Activated CD4-positive, alpha-beta T cell treated with anti-CD3 and anti-CD28 coated beads, Interleukin-2, Interleukin-6, amounts not matched to agents 100 ng/mL and 50 ng/mL, durations not matched to agents 16 hours and 8 hours (primary cell): ENCODE data around the gene IGFN1.
"Not testable (repeated sequence)": the region's sequence is repeated elsewhere in the genome, so short reads cannot be mapped to it uniquely, and the experiment has no call there.

ENCODE experiments used
- DNase-seq: peaks from one replicate; pipeline ENCODE4 v3.0.0-alpha.2; 2020

IGFN1 gene

DNA sequence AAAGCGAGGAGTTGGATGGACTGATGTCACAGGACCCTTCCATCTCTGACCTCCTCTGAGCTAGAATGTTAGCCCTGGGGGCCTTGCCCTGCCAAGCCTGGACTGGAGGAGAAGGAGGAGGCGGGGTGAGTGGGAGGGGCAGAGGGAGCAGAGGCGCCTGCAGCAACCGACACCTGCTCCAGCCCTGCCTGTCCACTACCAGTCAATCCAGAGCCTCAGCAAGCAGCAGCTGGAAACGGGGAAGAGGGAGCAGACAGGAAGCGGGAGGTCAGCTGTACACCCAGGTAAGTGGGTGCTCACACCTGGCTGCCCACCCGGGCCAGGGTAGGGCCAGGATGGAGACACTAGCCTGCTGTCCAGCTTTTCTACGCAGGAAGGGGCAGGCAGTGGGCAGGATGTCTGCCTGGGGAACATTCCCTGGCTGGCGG is at the start of gene IGFN1:
Gene IGFN1 (plus strand): TSS at position 201 of the 428 bp plus-strand sequence. CDS start 2,470 bp downstream, outside the sequence.
- no peak for DNase-seq

DNA sequence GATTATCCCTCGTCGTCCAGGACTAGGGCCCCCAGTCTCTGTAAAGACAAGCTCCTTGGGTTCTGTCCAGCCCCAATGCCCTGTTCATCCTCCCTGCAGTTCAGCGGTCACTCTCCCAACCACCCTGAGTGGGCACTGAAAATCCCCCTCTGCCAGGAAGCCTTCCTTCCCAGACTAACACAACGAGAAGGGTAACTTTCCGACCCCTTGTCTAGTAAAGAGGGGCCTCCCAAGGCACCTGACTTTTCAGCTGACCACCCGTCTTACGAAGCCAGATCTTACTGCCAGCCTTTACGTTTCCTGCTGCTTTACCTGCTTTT is 49.7 kb upstream of the IGFN1 start:
- DNase-seq: no peak

DNA sequence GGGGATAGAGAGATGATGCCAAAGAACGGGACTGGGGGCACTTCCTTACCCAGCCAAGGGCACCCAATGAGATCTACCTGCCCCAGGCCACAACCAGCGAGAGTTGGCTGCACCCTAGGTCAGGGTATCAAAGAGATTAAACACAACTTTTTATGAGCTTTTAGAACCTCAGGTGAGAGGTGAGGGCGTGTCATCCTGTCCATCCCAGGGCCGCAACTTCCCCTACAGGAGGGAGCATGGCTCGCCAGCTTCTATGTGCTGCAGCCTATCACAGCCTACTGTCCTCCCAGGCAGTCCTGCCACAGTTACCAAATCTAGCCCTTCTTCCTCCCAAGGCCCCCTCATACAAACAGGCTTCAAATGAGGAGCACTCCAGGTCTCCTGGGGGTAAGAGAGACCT is 49.2 kb upstream of the IGFN1 start:
- no peak for DNase-seq

DNA sequence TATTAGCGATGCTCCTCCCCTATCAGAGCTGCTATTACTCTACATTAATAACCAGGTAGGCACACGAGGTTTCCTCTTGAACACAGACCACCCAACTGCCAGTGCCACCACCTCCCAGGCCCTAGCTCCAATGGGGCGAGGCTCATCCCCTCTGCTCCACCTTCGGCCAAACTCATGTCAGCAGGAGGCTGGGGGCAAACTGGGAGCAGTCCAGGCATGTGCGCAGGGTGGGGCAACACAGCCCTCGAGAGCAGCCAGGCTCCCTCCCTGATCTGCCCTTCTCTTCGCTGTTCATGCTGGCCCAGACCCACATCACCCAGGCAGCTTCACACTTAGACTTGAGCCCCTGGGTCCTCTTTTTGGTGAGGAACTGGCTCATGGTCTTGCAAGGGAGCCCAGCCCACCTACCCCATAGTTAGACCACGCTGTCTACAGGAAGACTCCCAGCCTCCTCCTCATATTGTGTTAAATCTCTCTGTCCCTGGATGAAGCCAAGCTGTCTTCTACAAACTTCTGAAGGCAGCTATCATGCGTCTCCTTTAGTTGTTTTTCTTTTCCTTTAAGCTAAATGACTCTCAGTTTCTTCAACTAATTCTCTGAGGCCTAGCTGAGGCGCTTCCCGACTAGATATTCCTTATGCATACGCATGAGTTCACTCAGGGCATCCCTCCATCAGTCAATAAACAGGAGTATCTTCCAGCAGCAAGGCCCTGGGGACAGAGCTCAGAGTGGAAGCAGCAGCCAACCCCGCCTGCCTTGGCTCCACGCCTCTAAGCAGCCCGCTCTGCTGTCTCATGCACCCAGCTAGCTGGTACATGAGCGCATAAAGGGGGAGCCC is 48.4 kb upstream of the IGFN1 start:
- no peak for DNase-seq

DNA sequence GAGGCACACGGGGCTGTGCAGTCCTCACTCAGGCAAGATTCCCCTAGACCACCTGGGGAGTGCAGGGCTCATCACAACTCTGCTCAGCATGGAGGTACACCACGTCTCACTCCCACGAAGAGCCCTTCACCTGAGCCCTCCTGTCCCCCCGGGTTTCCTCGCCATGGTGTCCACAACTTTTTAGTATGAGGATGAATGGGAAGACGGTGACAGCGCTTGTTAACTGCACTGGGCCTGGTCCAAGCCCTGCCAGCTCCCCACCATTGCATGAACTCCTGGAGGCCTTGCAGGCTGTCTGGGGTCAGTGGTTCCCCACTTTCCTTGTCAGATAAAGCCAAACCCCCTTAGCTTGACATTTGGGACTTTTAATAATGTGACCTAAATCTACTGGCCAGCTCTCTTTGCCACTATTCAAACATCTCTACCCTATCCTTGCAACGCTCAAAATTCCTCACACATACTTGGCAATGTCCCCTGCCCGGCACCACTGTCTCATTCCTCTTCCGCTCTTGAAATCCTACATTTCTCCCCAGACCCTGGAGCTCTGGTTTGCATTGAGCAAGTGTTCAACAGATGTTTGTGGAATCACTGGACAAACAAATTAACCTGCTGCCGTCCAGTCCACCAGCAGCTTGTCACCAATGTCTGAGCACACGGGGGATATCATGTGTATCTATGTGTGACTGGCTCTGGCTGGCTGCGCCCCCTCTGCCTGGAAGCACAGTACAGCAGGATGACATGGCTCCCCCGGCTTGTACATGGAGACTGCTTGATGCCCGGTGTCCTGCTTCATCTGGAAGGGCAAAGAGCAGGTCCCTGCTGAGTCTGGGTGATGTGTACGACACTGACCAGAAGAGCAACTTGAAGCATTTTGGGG is 47.5 kb upstream of the IGFN1 start:
- DNase-seq: no peak

DNA sequence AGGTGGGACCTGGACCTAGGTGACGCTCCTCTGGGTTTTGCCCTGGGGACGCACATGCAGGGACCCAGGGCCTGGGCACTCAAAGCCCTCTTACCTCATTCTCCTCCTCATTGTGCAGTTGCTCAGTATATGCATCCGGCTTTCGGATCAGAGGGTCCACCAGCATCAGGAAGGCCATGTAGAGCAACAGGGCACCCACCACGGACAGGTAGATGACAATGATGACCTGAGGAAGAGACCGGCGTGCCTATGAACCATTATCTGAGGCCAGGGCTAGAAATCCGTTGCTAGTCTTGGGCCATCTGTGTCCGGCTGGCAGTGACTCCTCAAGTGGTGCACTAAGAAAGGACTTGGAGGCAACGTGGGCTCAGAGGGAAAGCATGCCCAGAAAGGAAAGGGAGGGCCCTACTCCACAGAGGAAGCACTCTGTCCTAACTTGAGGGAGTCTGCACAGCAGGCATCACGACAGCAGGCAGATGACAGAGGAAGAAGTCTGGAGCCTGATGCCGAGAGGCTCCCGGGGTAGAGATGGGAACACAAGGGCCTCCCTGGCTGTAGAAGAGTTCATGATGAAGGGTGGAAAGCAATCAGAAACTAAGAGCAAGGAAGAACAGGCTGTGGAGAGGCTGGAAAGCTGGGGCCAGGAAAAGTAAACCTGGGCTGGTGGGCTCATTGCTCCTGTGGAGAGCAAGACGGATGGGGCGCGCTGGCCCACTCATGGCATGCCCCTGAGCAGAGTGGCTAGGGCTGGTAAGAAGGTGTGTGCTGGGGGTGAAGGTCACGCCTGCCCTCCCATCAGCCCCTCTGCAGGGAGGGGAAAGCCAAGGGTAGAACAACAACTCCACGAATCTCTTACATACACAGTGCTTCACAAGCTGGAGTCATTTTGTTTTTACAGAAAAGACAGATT is 46.6 kb upstream of the IGFN1 start:
- no peak for DNase-seq

DNA sequence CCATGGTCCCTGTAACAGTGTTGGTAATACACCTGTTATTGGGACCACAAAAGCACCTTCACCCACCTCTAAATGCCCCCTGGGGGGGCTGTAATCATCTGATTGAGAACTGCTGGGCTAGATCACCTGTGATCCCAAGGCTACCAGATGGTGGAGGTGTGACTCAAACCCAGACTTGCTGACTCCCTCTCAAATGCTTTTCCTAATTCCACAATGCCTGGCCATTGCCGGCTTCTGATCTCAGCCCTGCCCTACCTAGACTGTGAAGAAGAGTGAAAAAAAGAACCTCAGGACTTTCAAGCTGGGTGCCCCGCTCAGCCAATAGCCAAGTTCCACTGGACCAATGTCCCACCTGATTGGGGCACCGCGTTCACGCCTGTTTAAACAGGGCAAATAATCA is 45.9 kb upstream of the IGFN1 start:
- no peak for DNase-seq

DNA sequence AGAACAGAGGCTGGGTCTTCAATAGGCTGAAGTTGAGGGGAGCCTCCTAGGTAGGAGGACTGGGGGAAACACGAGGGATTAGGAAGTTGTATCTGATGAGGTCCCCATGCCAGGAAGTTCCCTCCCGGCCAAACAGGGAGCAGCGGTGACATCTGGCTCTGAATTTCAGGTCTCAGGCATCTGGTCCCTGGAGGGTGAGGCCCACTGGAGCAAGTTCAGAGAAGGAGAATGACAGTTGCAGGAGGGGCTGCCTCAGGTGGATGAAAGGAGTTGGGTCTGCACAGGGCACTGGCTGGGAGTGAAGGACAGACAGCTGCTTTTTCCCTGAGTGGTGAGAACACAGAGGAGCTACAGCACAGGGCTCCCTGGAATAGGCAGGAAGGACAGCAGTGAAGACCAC is 45.5 kb upstream of the IGFN1 start:
- no peak for DNase-seq

DNA sequence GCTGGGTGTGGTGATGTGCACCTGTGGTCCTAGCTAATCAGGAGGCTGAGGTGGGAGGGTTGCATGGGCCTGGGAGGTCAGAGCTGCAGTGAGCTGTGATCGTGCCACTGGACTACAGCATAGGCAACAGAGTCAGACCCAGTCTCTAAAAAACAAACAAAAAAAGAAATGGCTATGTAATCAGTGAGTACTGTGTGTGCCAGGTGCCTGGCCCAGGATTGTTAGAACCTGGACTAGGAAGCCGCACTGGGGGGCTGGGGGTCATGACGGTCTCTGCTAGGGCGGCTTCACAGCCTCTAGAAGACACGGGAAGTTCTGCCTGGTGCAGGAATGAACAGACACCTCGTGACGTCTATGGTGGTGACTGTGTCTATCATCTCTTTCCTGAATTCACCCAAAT is 44.8 kb upstream of the IGFN1 start:
- DNase-seq: no peak

DNA sequence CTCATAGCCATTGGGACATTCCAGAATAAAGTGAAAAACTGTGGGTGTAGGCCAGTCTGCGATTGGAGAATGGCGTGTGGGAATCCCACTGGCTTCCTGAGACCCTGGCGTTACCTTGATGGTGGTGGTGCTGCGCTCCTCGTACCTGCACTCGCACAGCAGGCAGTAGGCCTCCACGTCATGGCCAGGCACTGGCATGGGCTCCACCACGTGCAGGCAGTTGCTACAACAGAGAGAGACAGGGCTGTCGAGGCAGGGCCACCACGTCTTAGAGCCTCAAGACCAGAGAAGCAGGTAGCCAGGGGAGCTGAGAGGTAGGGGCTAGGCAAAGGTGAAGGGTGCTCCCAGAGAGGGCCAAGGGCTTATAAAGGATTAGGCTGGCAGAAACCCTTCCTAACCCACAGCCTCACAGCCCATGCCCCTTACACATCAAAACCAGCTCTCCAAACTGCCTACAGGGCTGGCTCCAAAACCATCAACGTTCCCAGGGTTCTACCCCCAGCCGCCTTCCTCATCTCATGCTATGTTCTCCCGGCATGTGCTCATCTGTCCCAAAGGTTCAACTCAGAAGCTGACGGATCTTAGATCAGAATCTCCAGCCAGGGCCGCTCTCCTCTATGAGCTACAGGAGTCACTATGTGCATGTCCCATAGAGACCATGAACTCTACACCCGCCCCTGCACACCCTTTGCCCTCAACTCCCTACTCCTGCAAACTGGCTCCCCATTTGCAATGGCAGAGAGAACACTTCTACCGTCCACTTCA is 43.8 kb upstream of the IGFN1 start:
- DNase-seq: no peak

DNA sequence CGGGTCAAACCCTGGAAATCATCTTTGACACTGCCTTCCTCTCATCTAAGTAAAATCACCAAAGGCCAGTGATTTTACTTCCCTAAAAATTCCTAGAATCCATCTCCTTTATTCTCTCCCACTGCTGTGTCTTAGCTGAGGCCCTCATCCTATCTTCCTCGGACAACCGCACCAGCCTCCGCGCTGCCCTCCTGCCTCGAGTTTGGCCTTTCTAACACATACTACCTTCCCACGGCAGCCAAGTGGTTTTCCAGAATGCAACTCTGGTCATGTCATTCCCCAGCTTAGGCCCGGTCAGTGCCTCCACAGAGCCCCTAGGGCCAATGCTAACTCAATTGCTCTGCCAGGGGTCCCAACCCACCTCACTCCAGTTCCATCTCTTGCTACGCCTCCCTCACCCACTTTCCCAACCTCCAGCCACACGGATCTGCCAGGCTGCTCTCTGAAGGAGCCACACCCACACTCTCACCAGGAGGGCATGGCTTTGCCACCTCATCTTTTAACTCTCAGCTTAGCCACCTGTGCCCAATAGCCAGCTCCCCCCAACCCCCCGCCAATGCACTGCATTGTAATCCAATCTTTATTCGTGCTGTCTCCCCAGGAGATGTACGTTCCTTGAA is 43.1 kb upstream of the IGFN1 start:
- DNase-seq: no peak

DNA sequence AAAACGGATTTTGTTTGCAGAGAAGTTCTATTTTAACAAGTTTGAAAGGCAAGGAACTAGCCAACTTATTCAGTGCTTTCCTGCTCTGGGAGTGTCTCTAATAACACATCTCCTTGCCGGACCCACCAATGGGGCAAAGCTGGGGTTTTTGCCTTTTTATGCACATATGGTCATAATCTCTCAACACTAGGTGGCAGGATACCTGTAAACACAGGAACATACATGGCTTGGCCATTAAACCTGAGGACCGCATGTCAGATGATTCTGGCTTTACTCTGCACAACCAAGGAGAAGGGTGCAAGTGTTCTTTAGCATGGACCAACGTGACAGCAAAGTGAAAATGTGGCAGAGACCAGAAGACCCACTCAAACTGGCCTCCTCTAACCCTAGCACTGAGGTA is 41.2 kb upstream of the IGFN1 start:
- peak; percentile 39 for DNase-seq

DNA sequence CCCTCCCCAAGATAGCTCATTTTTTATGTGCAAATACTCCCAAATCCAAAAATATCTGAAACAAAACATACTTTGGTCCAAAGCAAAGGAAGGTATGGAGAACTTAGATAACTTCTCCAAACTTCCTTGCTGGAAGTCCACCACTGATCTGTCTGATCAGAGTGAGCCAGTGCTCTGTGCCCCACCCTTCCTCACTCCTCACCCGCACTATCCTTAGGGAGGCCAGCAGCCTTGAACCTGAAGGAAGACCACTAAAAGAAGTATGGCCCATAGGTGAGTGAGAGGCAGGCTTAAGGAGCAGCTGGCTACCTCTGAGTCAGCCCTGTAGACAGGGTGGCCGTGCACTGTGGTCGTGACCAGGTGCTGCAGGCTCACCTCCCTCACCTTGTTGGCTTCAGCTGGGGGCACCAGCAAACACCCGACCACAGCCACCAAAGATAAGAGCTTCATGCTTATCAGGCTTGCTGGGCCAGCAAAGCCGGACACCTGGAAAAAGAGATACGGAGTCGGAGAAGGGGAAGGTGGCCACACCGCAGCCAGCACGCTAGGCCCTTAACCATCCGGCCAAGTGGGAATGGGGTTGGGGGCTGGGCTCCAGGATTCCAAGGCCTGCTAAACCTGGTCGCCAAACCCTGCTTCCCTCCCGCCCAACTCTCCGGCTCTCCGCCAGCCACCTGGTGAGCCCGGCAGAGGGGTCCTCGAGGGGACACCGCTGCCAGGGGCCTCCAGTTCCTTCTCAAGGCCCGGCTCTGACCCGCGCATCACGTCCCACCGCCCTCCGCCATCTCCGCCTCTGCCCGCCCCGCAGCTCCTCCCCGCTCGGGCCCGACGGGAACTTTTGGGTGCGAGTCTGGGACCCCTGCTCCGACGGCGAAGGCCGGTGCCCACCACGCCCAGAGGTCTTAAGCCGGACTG is 36.9 kb upstream of the IGFN1 start:
- no peak for DNase-seq

DNA sequence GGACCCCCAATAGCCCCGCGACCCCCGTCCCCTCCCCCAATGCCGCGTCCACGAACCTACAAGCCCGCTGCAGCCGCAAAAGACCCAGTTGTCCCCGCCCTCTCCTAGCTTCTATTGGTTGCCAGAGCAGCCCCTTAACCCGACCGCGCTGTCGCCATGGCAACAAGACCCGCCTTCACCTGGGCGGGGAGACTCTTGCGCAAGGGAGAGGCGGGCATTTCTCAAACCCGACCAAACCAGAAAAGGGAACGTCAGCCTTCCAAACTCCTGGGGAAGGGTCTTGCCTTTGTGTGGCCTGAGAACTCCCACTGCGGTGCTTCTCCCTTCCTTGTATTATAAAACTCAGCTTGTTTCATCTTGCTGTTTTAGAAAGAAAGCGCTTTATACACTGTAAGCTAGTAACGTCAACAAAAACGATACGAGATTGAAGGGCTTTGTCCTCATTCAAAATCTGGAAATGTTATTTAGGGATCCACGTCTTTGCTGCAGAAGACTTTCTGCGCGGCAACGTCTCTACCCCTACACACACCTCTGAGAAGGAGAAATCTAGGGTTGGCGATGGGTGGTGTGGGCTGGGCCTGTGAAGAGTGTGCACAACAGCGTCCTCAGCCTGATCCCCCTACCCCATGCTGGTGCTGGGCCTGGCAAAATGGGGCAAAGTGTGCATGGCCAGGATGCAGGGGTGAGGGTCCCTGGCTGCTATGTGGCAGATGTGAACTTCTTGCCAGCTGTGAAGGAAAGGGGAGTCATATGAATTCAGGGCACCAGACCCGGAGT is 36.0 kb upstream of the IGFN1 start, which contains the start of gene TMEM9:
Gene TMEM9 (minus strand): TSS at position 86 of the 777 bp plus-strand sequence. CDS start 551 bp downstream, outside the sequence.
- peak; percentile 98 for DNase-seq

DNA sequence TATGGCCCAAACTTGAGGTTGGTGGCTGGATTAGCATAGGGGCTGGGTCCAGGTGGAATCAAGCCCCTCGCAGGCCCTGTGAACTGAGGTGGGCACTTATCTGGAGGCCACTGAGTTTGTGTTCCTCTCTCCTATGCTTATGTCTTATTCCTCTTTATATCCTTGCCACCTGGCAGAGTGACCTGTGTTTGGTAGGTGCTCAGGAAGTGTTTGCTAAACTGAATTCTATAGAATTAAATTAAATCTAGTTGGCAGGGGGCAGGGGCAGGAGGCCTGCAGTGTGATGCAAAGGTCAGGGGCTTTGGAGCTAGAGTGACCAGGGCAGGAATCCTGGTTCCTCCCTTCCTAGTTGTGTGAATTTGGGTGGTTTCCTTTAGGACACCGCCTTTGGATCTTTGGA is 35.3 kb upstream of the IGFN1 start:
- no peak for DNase-seq

DNA sequence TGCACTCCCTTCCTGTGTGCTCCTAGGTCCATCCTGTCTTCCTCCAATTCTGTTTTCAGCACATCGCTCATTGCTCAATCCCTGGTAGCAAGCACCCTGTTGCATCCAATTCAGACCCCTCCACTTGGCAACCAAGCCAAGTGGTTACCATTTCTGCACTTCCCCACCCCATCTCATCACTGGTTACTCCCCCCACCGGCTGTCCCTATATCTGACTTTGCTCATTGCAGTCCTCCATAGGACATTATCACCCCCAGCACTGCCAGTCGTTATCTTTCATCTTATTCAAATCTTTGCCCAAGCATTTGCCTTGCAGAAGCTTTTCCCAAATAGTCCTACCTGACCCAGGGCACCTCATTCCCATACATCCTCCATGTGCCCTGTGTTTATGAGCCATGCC is 34.3 kb upstream of the IGFN1 start:
- DNase-seq: no peak

DNA sequence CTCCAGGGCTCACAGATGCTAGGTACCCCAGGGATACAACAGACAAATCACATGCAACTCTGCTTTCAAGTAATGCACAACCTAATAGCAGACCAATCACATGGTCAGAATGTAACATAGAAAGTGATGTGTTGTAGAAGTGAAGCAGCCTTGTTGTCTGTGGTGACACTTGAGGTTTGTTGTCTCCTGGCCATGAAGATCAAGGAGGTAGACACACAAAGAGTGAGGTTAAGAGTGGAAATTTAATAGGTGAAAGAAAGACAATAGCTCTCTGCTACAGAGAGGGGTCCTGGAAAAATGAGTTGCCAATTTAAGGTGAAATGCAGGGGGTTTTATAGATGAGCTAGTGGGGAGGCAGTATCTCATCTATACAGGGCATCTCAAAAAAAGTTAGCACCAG is 33.8 kb upstream of the IGFN1 start:
- DNase-seq: no peak

DNA sequence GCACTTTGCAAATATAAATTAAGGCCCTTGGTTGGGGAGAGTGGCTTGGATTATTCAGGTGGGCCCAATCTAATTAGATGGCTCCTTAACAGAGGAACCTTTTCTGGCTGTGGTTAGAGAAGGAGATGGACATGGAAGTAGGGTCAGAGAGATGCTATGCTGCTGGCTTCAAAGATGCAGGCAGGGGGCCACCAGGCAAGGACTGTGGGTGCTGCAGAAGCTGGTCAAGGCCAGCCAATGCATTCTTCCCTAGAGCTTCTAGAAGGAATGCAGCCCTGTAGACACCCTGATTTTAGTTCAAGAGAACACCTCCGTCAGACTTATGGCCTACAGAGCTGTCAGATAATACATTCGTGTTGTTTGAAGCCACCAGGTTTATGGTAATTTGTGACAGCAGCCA is 32.7 kb upstream of the IGFN1 start:
- DNase-seq: no peak

DNA sequence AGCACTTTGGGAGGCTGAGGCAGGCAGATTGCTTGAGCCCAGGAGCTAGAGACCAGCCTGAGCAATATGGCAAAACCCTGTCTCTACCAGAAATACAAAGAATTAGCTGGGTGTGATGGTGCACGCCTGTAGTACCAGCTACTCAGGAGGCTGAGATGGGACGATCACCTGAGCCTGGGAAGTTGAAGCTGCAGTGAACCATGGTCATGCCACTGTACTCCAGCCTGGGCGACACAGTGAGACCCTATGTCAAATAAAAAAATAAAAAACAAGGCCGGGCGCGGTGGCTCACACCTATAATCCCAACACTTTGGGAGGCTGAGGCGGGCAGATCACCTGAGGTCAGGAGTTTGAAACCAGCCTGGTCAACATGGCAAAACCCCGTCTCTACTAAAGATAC is 27.6 kb upstream of the IGFN1 start:
- not testable (repeated sequence) for DNase-seq

DNA sequence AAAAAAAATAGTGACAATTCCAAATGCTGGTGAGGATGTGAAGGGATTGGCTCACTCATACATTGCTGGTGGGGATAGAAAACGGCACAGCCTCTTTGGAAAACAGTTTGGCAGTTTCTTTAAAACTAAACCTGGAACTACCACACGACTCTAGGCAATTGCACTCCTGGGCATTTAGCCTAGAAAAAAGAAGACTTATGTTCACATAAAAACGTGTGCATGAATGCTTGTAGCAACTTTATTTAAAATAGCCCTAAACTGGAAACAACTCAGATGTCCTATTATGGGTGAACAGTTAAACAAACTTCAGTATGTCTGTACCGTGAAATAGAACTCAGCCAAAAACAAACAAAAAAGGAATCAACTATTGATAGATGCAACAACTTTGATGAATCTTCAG is 26.9 kb upstream of the IGFN1 start:
- DNase-seq: no peak
